Natural killer cell treated with Interleukin-12 subunit alpha and Interleukin-12 subunit beta and Interleukin-15 and Interleukin-18, amount 100 ng/mL, for 72 hours (primary cell): ENCODE data around the gene MUC2. TPM values are rescaled to one million over a fixed set of nuclear protein-coding genes. Genes with fewer than 3 reads are reported as not detected.

ENCODE experiments used
- ATAC-seq, 2 donors: fragments of 150-1000 bp; cut with Tn5 transposase in 1 of 2; sonication (Bioruptor Pico), chemical (Tn5 transposase) in 1 of 2; 2 replicates each; pipeline ENCODE4 v1.10.0; 2021
- DNase-seq: peaks from one replicate; pipeline ENCODE4 v3.0.0; 2022; ENCODE audit warnings: low spot score
- H3K27ac Mint-ChIP-seq, 2 donors: 1 replicate in 1 of 2; 2 replicates in 1 of 2; pipeline ENCODE4 v1.8.0; 2022; ENCODE audit warnings: mixed read lengths in 2 of 2, mild to moderate bottlenecking in 1 of 2, moderate library complexity in 1 of 2
- H3K27me3 Mint-ChIP-seq, 2 donors: 1 replicate in 1 of 2; 2 replicates in 1 of 2; pipeline ENCODE4 v1.8.0; 2022; ENCODE audit warnings: mixed read lengths in 2 of 2
- H3K36me3 Mint-ChIP-seq: one replicate; pipeline ENCODE4 v1.8.0; 2022; ENCODE audit warnings: mixed read lengths
- H3K4me1 Mint-ChIP-seq, 2 donors: 1 replicate in 1 of 2; 2 replicates in 1 of 2; pipeline ENCODE4 v1.8.0; 2022; ENCODE audit warnings: low read depth in 2 of 2, mixed read lengths in 2 of 2, mild to moderate bottlenecking in 1 of 2
- H3K4me3 Mint-ChIP-seq: one replicate; pipeline ENCODE4 v1.8.0; 2022; ENCODE audit warnings: mixed read lengths
- H3K9me3 Mint-ChIP-seq: 2 replicates; pipeline ENCODE4 v1.8.0; 2022; ENCODE audit warnings: mixed read lengths
- total RNA-seq, 2 donors: library from RNA; stranded (reverse); gene quantifications; one replicate each; pipeline ENCODE4 v1.2.3, GENCODE V29; 2022

The MUC2 gene
- total RNA-seq, 2 donors from 2014 or later, result not detected

DNA sequence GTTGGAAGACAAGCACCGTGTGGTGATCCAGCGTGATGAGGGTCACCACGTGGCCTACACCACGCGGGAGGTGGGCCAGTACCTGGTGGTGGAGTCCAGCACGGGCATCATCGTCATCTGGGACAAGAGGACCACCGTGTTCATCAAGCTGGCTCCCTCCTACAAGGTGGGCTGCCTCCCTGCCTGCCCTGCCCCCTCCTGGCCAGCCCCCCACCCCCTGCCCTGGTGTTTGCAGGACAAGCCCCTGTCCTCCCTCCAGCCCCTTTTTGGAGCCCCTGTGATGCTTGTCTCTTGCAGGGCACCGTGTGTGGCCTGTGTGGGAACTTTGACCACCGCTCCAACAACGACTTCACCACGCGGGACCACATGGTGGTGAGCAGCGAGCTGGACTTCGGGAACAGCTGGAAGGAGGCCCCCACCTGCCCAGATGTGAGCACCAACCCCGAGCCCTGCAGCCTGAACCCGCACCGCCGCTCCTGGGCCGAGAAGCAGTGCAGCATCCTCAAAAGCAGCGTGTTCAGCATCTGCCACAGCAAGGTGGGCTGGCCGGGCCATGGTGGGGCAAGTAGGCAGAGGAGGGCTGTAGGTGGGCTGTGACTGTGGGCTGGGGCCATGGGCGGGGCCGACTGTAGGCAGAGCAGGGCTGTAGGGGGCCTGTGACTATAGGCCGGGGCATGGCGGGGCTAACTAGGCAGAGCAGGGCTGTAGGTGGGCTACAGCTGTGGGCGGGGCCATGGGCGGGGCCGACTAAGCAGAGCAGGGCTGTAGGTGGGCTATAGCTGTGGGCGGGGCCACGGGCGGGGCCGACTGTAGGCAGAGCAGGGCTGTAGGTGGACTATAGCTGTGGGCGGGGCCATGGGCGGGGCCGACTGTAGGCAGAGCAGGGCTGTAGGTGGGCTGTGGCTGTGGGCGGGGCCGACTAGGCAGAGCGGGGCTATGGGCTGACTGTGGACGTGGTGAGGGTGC is 13.6 kb downstream of the MUC2 start:
- Mint-ChIP-seq H3K4me3 (no peak overlapping the region), H3K27ac (no peak overlapping the region), H3K27me3 (no peaks in the 10 kb centered on the region), H3K4me1 (peaks cover 4 to 5% of the 10 kb centered on the region in 2 donors), H3K9me3 (peaks cover 8% of the 10 kb centered on the region), H3K36me3 (no peaks in the 10 kb centered on the region)
- DNase-seq, result peak; percentile 39
- no peak for ATAC-seq

- Mint-ChIP-seq H3K4me1 (peaks cover 4 to 5% of the 10 kb centered on the region in 2 donors), H3K36me3 (no peaks in the 10 kb centered on the region), H3K4me3 (no peak overlapping the region), H3K27ac (no peak overlapping the region), H3K27me3 (no peaks in the 10 kb centered on the region), H3K9me3 (peaks cover 8% of the 10 kb centered on the region)
- ATAC-seq (no peak), DNase-seq (peak; percentile 59)
Observed at GRCh38 chr11:1088927-1089737, 14.5 kb downstream of the MUC2 start.

DNA sequence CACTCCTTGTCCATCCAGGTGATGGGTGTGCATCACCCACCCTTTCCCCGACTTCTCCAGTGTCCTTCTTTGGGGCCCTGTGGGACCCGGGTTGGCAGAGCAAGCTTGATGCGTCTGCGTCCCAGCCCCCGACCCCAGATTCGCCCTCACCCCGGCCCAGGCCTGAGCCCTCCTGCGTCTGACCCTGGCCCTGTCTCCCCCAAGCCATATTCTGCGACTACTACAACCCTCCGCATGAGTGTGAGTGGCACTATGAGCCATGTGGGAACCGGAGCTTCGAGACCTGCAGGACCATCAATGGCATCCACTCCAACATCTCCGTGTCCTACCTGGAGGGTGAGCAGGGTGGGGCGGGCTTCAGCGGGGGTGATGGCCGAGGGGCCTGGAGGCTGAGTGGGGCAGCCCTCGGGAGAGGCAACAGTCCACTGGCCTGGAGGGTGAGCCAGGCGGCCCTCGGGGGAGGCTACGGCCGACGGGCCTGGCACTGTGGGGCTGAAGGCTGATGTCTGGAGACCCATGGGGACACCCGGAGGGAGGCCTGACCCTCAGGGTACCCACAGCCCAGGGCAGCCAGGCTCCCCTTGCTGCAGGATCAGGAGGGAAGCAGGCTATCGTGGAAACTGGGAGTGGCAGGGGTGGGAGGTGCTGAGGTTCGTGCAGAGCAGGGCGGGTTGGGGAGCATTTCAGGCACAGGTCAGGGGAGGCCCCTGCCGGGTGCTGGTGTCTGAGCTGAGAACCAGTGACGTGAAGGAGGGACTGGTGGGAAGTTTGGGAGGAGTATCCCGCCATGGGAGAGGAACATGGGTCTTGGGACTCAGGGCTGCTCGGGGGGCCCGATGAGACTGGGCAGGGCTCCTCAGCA is 15.3 kb downstream of the MUC2 start:
- H3K9me3 Mint-ChIP-seq, result peaks cover 10% of the 10 kb centered on the region
- H3K27ac Mint-ChIP-seq, result no peak overlapping the region
- ATAC-seq, result no peak
- DNase-seq, result peak; percentile 49
- H3K4me3 Mint-ChIP-seq, result no peak overlapping the region
- H3K27me3 Mint-ChIP-seq, result no peaks in the 10 kb centered on the region
- H3K4me1 Mint-ChIP-seq, result peaks cover 5 to 6% of the 10 kb centered on the region in 2 donors
- no peaks in the 10 kb centered on the region for H3K36me3 Mint-ChIP-seq

GRCh38 chr11:1090600-1091331 is 16.1 kb downstream of the MUC2 start:
- no peak overlapping the region for H3K4me3 Mint-ChIP-seq
- H3K27me3 Mint-ChIP-seq, result no peaks in the 10 kb centered on the region
- ATAC-seq (no peak), DNase-seq (no peak)
- H3K27ac Mint-ChIP-seq, result no peak overlapping the region
- peaks cover 11 to 12% of the 10 kb centered on the region in 2 donors for H3K4me1 Mint-ChIP-seq
- H3K9me3 Mint-ChIP-seq, result peaks cover 16% of the 10 kb centered on the region
- no peaks in the 10 kb centered on the region for H3K36me3 Mint-ChIP-seq

GRCh38 chr11:1091332-1092083 is 16.8 kb downstream of the MUC2 start:
- ATAC-seq, result no peak
- no peaks in the 10 kb centered on the region for H3K36me3 Mint-ChIP-seq
- no peak overlapping the region for H3K4me3 Mint-ChIP-seq
- H3K4me1 Mint-ChIP-seq, result peaks cover 11 to 15% of the 10 kb centered on the region in 2 donors
- no peaks in the 10 kb centered on the region for H3K27me3 Mint-ChIP-seq
- DNase-seq, result no peak
- peaks cover 16% of the 10 kb centered on the region for H3K9me3 Mint-ChIP-seq
- no peak overlapping the region for H3K27ac Mint-ChIP-seq

DNA sequence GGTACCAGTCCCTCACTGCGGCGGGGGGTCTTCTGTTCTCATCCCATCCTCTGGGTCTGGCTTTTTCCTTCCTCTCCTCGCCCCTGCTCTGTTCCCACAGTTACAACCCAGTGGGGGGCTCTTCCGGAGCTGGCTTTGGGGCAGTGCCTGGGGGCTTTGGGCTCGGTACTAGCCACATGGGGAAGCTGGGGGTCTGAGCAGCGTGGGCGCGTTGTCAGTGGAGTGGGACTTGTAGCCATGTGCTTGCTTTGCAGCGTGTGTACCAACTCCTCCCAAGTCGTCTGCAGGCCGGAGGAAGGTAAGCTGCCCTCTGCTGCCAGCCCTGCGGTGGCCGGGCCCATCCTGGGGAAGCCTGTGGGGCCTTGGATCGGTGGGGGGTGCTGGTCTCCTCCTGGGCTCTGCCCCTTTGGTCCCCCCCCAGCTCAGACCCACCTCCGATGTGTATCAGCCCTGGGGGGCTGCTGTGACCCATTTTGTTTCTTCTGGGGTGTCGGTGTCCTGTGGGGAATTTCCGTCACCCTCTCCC is 17.5 kb downstream of the MUC2 start:
- peaks cover 16% of the 10 kb centered on the region for H3K9me3 Mint-ChIP-seq

DNA sequence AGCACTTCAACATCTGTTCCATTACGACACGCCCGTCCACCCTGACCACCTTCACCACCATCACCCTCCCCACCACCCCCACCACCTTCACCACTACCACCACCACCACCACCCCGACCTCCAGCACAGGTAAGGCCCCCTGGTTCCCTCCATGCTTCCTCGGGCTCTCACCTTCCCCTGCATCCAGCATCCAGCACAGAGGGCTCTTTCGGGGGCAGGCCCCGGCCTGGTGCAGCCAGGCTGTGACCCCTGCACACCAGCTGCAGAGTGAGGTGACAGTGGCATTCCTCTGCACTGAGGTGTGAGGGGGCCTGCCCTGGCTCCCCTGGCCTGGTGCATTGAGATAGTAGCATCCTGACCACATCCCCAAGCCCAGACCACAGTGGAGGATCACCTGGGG is 18.2 kb downstream of the MUC2 start:
- no peaks in the 10 kb centered on the region for H3K27me3 Mint-ChIP-seq

More for the DNA sequence above, 17.5 kb downstream of the MUC2 start:
- H3K36me3 Mint-ChIP-seq, result no peaks in the 10 kb centered on the region
- H3K27me3 Mint-ChIP-seq, result no peaks in the 10 kb centered on the region
- H3K4me1 Mint-ChIP-seq, result peaks cover 11 to 15% of the 10 kb centered on the region in 2 donors
- no peak for ATAC-seq
- H3K27ac Mint-ChIP-seq, result no peak overlapping the region
- no peak overlapping the region for H3K4me3 Mint-ChIP-seq
- DNase-seq, result peak; percentile 37

DNA sequence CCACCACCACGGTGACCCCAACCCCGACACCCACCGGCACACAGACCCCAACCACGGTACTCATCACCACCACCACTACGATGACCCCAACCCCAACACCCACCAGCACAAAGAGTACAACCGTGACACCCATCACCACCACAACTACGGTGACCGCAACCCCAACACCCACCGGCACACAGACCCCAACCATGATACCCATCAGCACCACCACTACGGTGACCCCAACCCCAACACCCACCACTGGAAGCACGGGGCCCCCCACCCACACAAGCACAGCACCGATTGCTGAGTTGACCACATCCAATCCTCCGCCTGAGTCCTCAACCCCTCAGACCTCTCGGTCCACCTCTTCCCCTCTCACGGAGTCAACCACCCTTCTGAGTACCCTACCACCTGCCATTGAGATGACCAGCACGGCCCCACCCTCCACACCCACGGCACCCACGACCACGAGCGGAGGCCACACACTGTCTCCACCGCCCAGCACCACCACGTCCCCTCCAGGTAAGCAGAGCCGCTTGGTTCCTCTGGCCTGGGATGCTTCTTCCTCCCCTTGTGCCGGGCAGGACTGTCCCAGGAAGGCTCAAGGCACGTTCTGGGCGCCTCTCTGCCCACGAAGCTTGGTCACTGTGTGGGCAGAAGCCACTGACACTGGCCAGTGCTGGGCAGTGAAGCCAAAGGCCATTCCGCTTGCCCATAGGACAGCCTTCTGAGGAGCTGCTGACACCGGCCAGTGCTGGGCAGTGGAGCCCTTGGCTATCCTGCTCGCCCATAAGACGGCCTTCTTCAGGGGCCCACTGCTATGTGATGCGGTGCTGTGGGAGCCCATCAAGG is 25.1 kb downstream of the MUC2 start:
- DNase-seq, result peak; percentile 49
- H3K4me1 Mint-ChIP-seq, result peaks cover 7 to 10% of the 10 kb centered on the region in 2 donors
- no peak overlapping the region for H3K27ac Mint-ChIP-seq
- no peaks in the 10 kb centered on the region for H3K27me3 Mint-ChIP-seq
- H3K36me3 Mint-ChIP-seq, result no peaks in the 10 kb centered on the region
- H3K4me3 Mint-ChIP-seq, result no peak overlapping the region
- no peak for ATAC-seq
- H3K9me3 Mint-ChIP-seq, result peaks cover 8% of the 10 kb centered on the region

More for the DNA sequence above, 18.2 kb downstream of the MUC2 start:
- Mint-ChIP-seq H3K27ac (no peak overlapping the region), H3K4me3 (no peak overlapping the region), H3K9me3 (peaks cover 16% of the 10 kb centered on the region), H3K4me1 (peaks cover 11 to 15% of the 10 kb centered on the region in 2 donors), H3K36me3 (no peaks in the 10 kb centered on the region)
- DNase-seq (peak; percentile 47), ATAC-seq (no peak)

DNA sequence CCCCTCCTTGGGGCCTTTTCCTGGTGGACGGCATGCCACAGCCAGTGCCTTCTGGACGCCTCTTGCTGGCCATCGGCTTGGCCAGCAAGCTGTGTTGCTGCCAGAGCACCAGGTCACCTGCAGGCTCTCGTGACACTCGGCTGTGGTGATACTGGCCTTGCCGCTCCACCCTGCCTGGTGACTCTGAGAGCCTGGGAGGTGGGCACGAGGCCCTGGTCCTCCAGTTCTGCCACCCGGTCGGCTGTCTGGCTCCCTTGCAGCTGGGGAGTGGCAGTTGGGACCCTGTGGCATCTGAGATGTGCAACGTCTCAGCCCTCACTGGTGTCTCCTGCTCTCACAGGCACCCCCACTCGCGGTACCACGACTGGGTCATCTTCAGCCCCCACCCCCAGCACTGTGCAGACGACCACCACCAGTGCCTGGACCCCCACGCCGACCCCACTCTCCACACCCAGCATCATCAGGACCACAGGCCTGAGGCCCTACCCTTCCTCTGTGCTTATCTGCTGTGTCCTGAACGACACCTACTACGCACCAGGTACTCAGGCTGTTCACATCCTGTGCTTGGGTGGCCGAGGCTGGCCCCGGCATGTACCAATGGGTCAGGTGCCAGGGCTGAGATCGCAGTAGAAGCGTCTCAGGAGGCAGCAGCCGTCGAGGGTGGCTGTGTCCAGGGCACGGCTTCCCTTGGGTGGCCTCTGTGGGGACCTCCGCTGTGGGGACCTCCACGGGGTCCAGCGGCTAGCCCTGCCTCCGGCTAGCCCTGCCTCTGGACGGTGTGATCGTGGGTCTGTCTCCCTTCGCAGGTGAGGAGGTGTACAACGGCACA is 26.0 kb downstream of the MUC2 start:
- H3K9me3 Mint-ChIP-seq, result no peaks in the 10 kb centered on the region
- H3K36me3 Mint-ChIP-seq, result no peaks in the 10 kb centered on the region
- peaks cover 0 to 4% of the 10 kb centered on the region in 2 donors for H3K4me1 Mint-ChIP-seq
- no peaks in the 10 kb centered on the region for H3K27me3 Mint-ChIP-seq
- H3K27ac Mint-ChIP-seq, result no peak overlapping the region
- ATAC-seq (no peak), DNase-seq (peak; percentile 50)
- no peak overlapping the region for H3K4me3 Mint-ChIP-seq

DNA sequence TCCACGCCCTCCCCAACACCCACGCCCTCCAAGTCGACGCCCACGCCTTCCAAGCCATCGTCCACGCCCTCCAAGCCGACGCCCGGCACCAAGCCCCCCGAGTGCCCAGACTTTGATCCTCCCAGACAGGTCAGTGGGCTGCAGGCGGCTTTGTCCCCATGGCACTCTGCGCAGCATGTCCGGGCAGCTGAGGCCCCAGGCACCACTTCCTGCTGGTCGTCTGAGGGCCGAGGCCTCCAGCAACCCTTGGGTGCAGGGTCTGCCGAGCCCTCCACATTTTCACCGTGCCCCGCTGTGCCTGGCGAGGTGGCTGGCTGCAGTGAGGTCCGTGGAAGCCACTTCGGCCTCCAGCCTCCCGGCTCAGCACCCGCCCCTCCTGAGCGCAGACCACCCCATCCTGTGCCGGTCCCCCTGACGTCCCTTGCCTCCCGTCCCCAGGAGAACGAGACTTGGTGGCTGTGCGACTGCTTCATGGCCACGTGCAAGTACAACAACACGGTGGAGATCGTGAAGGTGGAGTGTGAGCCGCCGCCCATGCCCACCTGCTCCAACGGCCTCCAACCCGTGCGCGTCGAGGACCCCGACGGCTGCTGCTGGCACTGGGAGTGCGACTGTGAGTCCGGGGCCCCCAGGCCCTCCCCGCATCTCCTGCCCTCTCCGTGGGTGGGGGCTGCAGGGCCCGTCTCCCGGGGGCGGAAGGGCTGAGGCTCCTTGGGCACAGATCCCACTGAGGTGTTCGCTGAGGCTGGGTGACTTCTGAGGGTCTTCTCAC is 26.8 kb downstream of the MUC2 start:
- DNase-seq (peak; percentile 32), ATAC-seq (no peak)
- Mint-ChIP-seq H3K27ac (no peak overlapping the region), H3K27me3 (no peaks in the 10 kb centered on the region), H3K36me3 (no peaks in the 10 kb centered on the region), H3K4me1 (no peaks in the 10 kb centered on the region), H3K9me3 (no peaks in the 10 kb centered on the region), H3K4me3 (no peak overlapping the region)
